ENCODE measurements around the gene GAPVD1.
"Not testable (repeated sequence)": the region's sequence is repeated elsewhere in the genome, so short reads cannot be mapped to it uniquely, and the experiment has no call there.

DNA sequence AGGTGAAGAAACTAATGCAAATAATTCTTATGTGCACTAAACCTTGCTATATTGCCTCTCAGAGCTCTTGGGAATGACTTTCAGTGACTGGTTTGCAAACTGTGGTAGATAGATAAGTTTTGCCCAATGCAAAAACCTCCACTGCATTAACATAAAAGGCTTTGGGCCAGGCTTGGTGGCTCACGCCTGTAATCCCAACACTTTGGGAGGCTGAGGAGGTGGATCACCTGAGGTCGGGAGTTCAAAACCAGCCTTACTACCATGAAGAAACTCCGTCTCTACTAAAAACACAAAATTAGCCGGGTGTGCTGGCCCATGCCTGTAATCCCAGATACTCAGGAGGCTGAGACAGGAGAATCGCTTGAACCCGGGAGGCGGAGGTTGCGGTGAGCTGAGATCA is 27.5 kb upstream of the GAPVD1 start:
- TF ChIP-seq POLR2AphosphoS5 (IDR thresholded peaks at IDR 0.05; ENCODE audit: borderline replicate concordance, low read depth, low read length); EZH2 (IDR thresholded peaks at IDR 0.05): not testable (repeated sequence)

Data from SK-N-MC (cell line).